ENCODE results near the gene OOSP1. TPM values are rescaled to one million over a fixed set of nuclear protein-coding genes. Genes with fewer than 3 reads are reported as not detected.

OOSP1 gene
- total RNA-seq (2022; extraction: Qiagen RNA extraction), result not detected in 5 replicates

DNA sequence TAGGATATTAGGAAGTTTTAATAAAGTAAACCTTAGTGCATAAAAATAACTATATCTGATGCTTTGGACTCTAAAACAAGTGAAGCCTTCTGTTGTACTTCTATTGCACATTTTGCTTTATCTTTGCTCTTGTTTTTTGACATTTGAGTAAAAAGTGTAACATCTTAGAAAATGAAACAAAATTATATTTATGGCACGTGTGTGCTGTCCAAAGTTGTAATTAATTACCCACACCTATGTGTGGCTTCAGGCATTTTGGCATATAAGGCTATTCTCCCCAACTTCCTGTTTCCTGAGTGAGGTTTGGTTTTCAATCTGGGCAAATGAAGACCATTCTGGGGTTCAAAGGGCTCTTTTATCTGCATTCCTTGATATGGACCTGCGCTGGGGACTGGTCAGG, at the start of gene OOSP1:
Gene OOSP1, plus strand, starts transcription at position 301 of the 400 bp plus-strand sequence. Its CDS starts 23 bp downstream, at position 324.

GRCh38 chr11:59963733-59964132, 25.5 kb downstream of the OOSP1 start, which contains the start of gene OOSP4A:
Gene OOSP4A, plus strand, starts transcription at chr11:59964033. Its CDS starts 0 bp downstream, at chr11:59964033.

Other genes with a start within 250 kb of the OOSP1 start
- gene OR10V1, start 224.6 kb upstream of the OOSP1 start, total RNA-seq (2022; extraction: Qiagen RNA extraction), result not detected in 5 replicates
- 20.2 to 26.3 TPM (median 23.3 TPM) in 5 replicates for gene STX3, start 183.1 kb upstream of the OOSP1 start, total RNA-seq (2022; extraction: Qiagen RNA extraction)
- 63.5 to 70.4 TPM (median 65.0 TPM) in 5 replicates for gene MRPL16, start 127.7 kb upstream of the OOSP1 start, total RNA-seq (2022; extraction: Qiagen RNA extraction)
- gene CBLIF, start 92.9 kb upstream of the OOSP1 start, total RNA-seq (2022; extraction: Qiagen RNA extraction), result not detected in 5 replicates
- 0.15 to 0.55 TPM (median 0.28 TPM) in 5 replicates for gene TCN1, start 71.9 kb upstream of the OOSP1 start, total RNA-seq (2022; extraction: Qiagen RNA extraction)
- gene OOSP3, start 59.6 kb upstream of the OOSP1 start, total RNA-seq (2022; extraction: Qiagen RNA extraction), result not detected in 5 replicates
- not detected in 5 replicates for gene OOSP4A, start 25.6 kb downstream of the OOSP1 start, total RNA-seq (2022; extraction: Qiagen RNA extraction)
- gene OOSP4B, start 78.7 kb downstream of the OOSP1 start, total RNA-seq (2022; extraction: Qiagen RNA extraction), result not detected in 5 replicates
- gene OOSP2, start 102.0 kb downstream of the OOSP1 start, total RNA-seq (2022; extraction: Qiagen RNA extraction), result not detected in 5 replicates
- gene MS4A3, start 118.2 kb downstream of the OOSP1 start, total RNA-seq (2022; extraction: Qiagen RNA extraction), result not detected in 5 replicates
- not detected in 5 replicates for gene MS4A2, start 150.2 kb downstream of the OOSP1 start, total RNA-seq (2022; extraction: Qiagen RNA extraction)
- gene MS4A6A, start 244.7 kb downstream of the OOSP1 start, total RNA-seq (2022; extraction: Qiagen RNA extraction), result not detected in 5 replicates